Neural crest cell (in vitro differentiated cells): Measurements from ENCODE around the gene TMEM132A. TPM values are rescaled to one million over a fixed set of nuclear protein-coding genes. Genes with fewer than 3 reads are reported as not detected.

Source experiments
- DNase-seq: peaks from one replicate; pipeline ENCODE4 v3.0.0; 2021; ENCODE audit warnings: low read depth, mixed read lengths, low spot score
- H3K27ac Mint-ChIP-seq: one replicate; pipeline ENCODE4 v1.8.0; 2021; ENCODE audit warnings: mild to moderate bottlenecking, mixed read lengths; ENCODE audit not compliant: unreplicated experiment
- H3K27me3 Mint-ChIP-seq: 2 replicates; pipeline ENCODE4 v1.8.0; 2021; ENCODE audit warnings: low read depth, mild to moderate bottlenecking, mixed read lengths
- H3K36me3 Mint-ChIP-seq: 2 replicates; pipeline ENCODE4 v1.8.0; 2021; ENCODE audit warnings: low read depth, mild to moderate bottlenecking, mixed read lengths
- H3K4me1 Mint-ChIP-seq: 2 replicates; pipeline ENCODE4 v1.8.0; 2021; ENCODE audit warnings: mixed read lengths
- H3K4me3 Mint-ChIP-seq: one replicate; pipeline ENCODE4 v1.8.0; 2021; ENCODE audit warnings: mild to moderate bottlenecking, mixed read lengths
- H3K9me3 Mint-ChIP-seq: 2 replicates; pipeline ENCODE4 v1.8.0; 2021; ENCODE audit warnings: mixed read lengths
- total RNA-seq: library from RNA; stranded (reverse); gene quantifications from 2 replicates; pipeline ENCODE4 v1.2.1, GENCODE V29; 2021
- TF ChIP-seq, protein P1 (sequence below): fragments of 200-600 bp; sonication (generic); conservative IDR thresholded peaks from 2 replicates; pipeline ENCODE4 v1.5.0; 2021; ENCODE audit warnings: antibody characterized with exemption, mild to moderate bottlenecking

TMEM132A gene
- total RNA-seq, 1 donor from 2014 or later: 216 TPM

DNA sequence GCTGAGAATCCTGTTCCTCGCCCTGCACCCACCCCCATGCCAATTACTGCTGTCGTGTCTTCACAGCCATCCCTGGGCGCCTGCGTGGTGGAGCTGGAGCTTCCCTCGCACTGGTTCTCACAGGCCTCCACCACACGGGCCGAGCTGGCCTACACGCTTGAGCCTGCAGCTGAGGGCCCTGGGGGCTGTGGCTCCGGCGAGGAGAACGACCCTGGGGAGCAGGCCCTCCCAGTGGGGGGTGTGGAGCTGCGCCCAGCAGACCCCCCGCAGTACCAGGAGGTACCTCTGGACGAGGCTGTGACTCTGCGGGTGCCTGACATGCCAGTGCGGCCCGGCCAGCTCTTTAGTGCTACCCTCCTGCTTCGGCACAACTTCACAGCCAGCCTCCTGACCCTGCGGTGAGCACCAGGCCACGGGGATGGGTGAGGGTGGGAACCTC lies 4.3 kb downstream of the TMEM132A start:
- no peaks in the 10 kb centered on the region for H3K9me3 Mint-ChIP-seq
- H3K36me3 Mint-ChIP-seq: peaks cover 5% of the 10 kb centered on the region
- no peaks in the 10 kb centered on the region for H3K27me3 Mint-ChIP-seq
- no peak overlapping the region for H3K27ac Mint-ChIP-seq
- H3K4me1 Mint-ChIP-seq: peaks cover 22% of the 10 kb centered on the region
- TF ChIP-seq, protein P1, sequence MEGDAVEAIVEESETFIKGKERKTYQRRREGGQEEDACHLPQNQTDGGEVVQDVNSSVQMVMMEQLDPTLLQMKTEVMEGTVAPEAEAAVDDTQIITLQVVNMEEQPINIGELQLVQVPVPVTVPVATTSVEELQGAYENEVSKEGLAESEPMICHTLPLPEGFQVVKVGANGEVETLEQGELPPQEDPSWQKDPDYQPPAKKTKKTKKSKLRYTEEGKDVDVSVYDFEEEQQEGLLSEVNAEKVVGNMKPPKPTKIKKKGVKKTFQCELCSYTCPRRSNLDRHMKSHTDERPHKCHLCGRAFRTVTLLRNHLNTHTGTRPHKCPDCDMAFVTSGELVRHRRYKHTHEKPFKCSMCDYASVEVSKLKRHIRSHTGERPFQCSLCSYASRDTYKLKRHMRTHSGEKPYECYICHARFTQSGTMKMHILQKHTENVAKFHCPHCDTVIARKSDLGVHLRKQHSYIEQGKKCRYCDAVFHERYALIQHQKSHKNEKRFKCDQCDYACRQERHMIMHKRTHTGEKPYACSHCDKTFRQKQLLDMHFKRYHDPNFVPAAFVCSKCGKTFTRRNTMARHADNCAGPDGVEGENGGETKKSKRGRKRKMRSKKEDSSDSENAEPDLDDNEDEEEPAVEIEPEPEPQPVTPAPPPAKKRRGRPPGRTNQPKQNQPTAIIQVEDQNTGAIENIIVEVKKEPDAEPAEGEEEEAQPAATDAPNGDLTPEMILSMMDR: no peak
- no peak for DNase-seq
- H3K4me3 Mint-ChIP-seq: no peak overlapping the region

DNA sequence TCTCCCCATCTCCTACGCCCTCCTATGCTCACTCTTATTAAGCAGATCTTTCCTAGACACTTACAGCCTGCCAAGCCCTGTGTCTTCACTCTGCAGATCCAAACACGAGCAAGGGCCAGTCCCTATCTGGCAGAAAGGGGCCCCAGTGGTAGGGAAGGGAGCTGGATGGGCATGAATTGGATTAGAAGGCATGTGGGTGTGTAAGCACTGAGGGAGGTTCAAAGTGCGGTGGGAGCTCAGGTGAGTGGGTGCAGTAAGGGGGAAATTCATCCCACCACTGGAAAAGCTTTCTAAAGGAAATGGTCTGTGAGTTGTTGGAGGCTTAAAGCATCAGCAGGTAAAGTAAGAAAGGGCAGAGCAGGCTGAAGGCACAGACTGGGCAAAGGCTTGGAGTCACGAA lies 5.5 kb downstream of the TMEM132A start:
- H3K4me1 Mint-ChIP-seq: peaks cover 19% of the 10 kb centered on the region
- no peak overlapping the region for H3K4me3 Mint-ChIP-seq
- no peaks in the 10 kb centered on the region for H3K27me3 Mint-ChIP-seq
- no peaks in the 10 kb centered on the region for H3K9me3 Mint-ChIP-seq
- no peak for DNase-seq
- H3K27ac Mint-ChIP-seq: peak overlapping the region; percentile 86
- H3K36me3 Mint-ChIP-seq: peaks cover 5% of the 10 kb centered on the region
- TF ChIP-seq, protein P1: no peak

DNA sequence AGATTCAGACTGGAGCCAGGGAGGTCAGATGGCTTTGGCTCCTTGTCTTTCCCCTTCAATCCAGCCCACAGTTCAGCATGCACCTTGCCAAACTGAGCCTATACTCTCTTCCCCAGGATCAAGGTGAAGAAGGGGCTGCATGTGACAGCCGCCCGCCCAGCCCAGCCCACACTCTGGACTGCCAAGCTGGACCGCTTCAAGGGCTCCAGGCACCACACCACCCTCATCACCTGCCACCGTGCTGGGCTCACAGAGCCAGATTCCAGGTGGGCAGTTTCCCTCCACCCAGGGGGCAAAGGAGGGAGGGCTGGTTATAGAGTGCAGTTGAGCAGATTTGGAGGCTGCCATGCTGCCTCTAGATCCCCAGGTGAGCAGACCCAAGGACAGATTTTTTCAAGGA lies 6.1 kb downstream of the TMEM132A start:
- TF ChIP-seq, protein P1: no peak
- H3K4me1 Mint-ChIP-seq: peaks cover 15% of the 10 kb centered on the region
- no peak overlapping the region for H3K27ac Mint-ChIP-seq
- H3K36me3 Mint-ChIP-seq: peaks cover 5% of the 10 kb centered on the region
- H3K9me3 Mint-ChIP-seq: no peaks in the 10 kb centered on the region
- no peak for DNase-seq
- no peak overlapping the region for H3K4me3 Mint-ChIP-seq
- no peaks in the 10 kb centered on the region for H3K27me3 Mint-ChIP-seq

DNA sequence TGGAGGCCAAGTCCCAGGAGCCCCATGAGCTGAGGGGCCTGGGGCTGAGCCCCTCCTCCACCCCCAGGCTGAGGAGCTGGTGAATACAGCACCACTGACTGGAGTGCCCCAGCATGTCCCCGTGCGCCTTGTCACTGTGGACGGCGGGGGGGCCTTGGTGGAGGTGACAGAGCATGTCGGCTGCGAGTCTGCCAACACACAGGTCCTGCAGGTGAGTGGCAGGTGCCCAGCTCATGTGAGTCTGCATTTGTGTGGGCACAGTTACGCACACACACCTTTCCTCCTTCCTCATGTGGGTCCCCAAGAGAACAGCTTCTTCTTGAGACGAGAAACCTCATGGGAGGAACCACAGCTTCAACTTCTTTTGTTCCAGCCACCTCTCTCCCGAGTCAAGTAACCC lies 7.7 kb downstream of the TMEM132A start:
- no peak overlapping the region for H3K27ac Mint-ChIP-seq
- H3K4me1 Mint-ChIP-seq: no peaks in the 10 kb centered on the region
- no peak for DNase-seq
- no peaks in the 10 kb centered on the region for H3K9me3 Mint-ChIP-seq
- H3K36me3 Mint-ChIP-seq: peaks cover 5% of the 10 kb centered on the region
- TF ChIP-seq, protein P1: no peak
- no peaks in the 10 kb centered on the region for H3K27me3 Mint-ChIP-seq
- no peak overlapping the region for H3K4me3 Mint-ChIP-seq

DNA sequence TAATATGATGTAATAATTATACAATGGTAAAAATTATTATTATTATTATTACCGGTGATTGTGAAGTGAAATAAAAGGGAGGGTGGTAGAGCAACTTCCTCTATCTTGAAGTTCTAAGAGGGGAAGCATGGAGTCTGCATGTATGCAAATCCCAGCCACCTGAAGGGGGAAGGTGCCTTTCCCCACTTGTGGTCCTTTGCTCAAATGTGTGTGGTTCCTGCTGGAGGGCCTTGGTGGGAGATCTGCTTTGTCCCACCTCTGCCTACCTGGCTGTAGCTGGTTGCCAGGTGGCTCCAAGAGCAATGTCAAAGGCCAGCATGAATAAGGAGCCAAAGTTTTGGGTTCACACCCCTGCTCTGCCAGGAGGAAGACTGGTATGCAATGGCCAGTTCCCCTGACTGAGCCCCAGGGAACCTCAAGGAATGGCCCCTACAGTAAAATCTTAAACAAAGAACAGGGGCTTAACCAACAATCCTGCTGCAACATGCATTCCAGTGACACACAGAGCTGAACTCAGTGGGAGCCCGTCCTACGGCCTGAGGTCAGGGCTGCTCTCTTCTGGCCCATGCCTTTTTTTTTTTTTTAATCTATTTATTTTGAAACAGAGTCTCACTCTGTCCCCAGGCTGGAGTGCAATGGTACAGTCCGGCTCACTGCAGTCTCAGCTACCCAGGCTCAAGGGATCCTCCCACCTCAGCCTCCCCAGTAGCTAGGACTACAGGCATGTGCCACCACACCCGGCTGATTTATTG lies 8.5 kb downstream of the TMEM132A start:
- H3K36me3 Mint-ChIP-seq: peaks cover 5% of the 10 kb centered on the region
- no peaks in the 10 kb centered on the region for H3K27me3 Mint-ChIP-seq
- H3K9me3 Mint-ChIP-seq: no peaks in the 10 kb centered on the region
- H3K4me1 Mint-ChIP-seq: no peaks in the 10 kb centered on the region
- H3K27ac Mint-ChIP-seq: no peak overlapping the region
- no peak overlapping the region for H3K4me3 Mint-ChIP-seq
- TF ChIP-seq, protein P1: no peak
- DNase-seq: no peak
